Measurements from ENCODE around the gene ARHGEF33.

The ARHGEF33 gene

GRCh38 chr2:38959938-38960608, 70.4 kb downstream of the ARHGEF33 start:
- DNase-seq (ENCODE audit: low read depth) = peak; percentile 58

GRCh38 chr2:38960609-38961320, 71.1 kb downstream of the ARHGEF33 start:
- DNase-seq (ENCODE audit: low read depth) = no peak

- no peak for DNase-seq (ENCODE audit: low read depth)
These were observed 76.3 kb downstream of the ARHGEF33 start for GRCh38 chr2:38966006-38966405.

- no peak for DNase-seq (ENCODE audit: low read depth)
These were observed 77.0 kb downstream of the ARHGEF33 start for GRCh38 chr2:38966678-38967077.

- no peak for DNase-seq (ENCODE audit: low read depth)
These were observed 78.3 kb downstream of the ARHGEF33 start for GRCh38 chr2:38968021-38968420.

- DNase-seq (ENCODE audit: low read depth) = no peak
These were observed 81.7 kb downstream of the ARHGEF33 start for GRCh38 chr2:38971377-38971776.

- no peak for DNase-seq (ENCODE audit: low read depth)
These were observed 83.6 kb downstream of the ARHGEF33 start for GRCh38 chr2:38973266-38973665.

- DNase-seq (ENCODE audit: low read depth) = no peak
These were observed 85.4 kb downstream of the ARHGEF33 start for GRCh38 chr2:38975042-38975441.

GRCh38 chr2:38977047-38977446, 87.4 kb downstream of the ARHGEF33 start:
- DNase-seq (ENCODE audit: low read depth) = no peak

GRCh38 chr2:38978296-38978903, 88.7 kb downstream of the ARHGEF33 start:
- DNase-seq (ENCODE audit: low read depth) = no peak

- DNase-seq (ENCODE audit: low read depth) = no peak
These were observed 89.2 kb downstream of the ARHGEF33 start for GRCh38 chr2:38978908-38979307.

- DNase-seq (ENCODE audit: low read depth) = no peak
These were observed 91.5 kb downstream of the ARHGEF33 start for GRCh38 chr2:38981003-38981669.

GRCh38 chr2:38981670-38982357, 92.1 kb downstream of the ARHGEF33 start:
- DNase-seq (ENCODE audit: low read depth) = no peak

- DNase-seq (ENCODE audit: low read depth) = no peak
These were observed 92.8 kb downstream of the ARHGEF33 start for GRCh38 chr2:38982498-38982897.

- no peak for DNase-seq (ENCODE audit: low read depth)
These were observed 99.0 kb downstream of the ARHGEF33 start for GRCh38 chr2:38988716-38989115.

GRCh38 chr2:38991899-38992298, 102.2 kb downstream of the ARHGEF33 start:
- no peak for DNase-seq (ENCODE audit: low read depth)

- DNase-seq (ENCODE audit: low read depth) = no peak
These were observed 108.1 kb downstream of the ARHGEF33 start for GRCh38 chr2:38997781-38998180.

GRCh38 chr2:39000552-39000951, 110.9 kb downstream of the ARHGEF33 start:
- no peak for DNase-seq (ENCODE audit: low read depth)

- no peak for DNase-seq (ENCODE audit: low read depth)
These were observed 118.3 kb downstream of the ARHGEF33 start for GRCh38 chr2:39007875-39008504.

GRCh38 chr2:39008665-39009064, 119.0 kb downstream of the ARHGEF33 start:
- no peak for DNase-seq (ENCODE audit: low read depth)

GRCh38 chr2:39013871-39014270, 124.2 kb downstream of the ARHGEF33 start:
- no peak for DNase-seq (ENCODE audit: low read depth)

- no peak for DNase-seq (ENCODE audit: low read depth)
These were observed 125.7 kb downstream of the ARHGEF33 start for GRCh38 chr2:39015424-39015823.

All from activated T-cell treated with anti-CD3 and anti-CD28 coated beads for 24 hours (primary cell).